ENCODE results near the gene PARD6G. TPM values are rescaled to one million over a fixed set of nuclear protein-coding genes. Genes with fewer than 3 reads are reported as not detected.
A peak's percentile ranks its signal among the peaks of the same experiment; 100 is the strongest.

The PARD6G gene
- 0.72 and 1.4 TPM in 2 replicates for total RNA-seq (2011; cell fraction: chromatin; rRNA removed; ENCODE audit: low replicate concordance)
- 0.83 TPM in 1 of 2 replicates, not detected in the other for total RNA-seq (2011; cell fraction: nucleolus; rRNA removed)
- 0.46 TPM in 1 of 2 replicates, not detected in the other for total RNA-seq (2011; cell fraction: nucleoplasm; rRNA removed)
- total RNA-seq (2014; rRNA removed) (0.37 and 0.73 TPM in 2 replicates), total RNA-seq (2014; rRNA removed; fragmentation: Illumina TruSeq; extraction: Trizol) (0.19 and 0.33 TPM in 2 replicates), total RNA-seq (2015; rRNA removed; fragmentation: Illumina TruSeq; extraction: Trizol) (0.15 and 0.22 TPM in 2 replicates), total RNA-seq (2021) (0.92 and 1.2 TPM in 2 replicates), polyA plus RNA-seq (2011; rRNA removed) (0.26 TPM in 2 replicates), polyA plus RNA-seq (2014; fragmentation: Illumina TruSeq; extraction: Trizol) (0.15 and 0.25 TPM in 2 replicates), polyA plus RNA-seq (2014; fragmentation: Nextera tagmentation; extraction: Ambion mirVana) (under 1 TPM; 0.03 TPM), polyA plus RNA-seq (2014; rRNA removed) (0.46 and 0.76 TPM in 2 replicates), polyA minus RNA-seq (2011; rRNA and poly(A)+ RNA removed) (0.24 and 0.28 TPM in 2 replicates), Bru-seq, nascent RNA (percentile 40 among the genes with signal in this experiment), BruChase-seq, experiment 1, labeled RNA remaining after a 2-hour chase (percentile 34 among the genes with signal in this experiment), BruChase-seq, experiment 2, labeled RNA remaining after a 6-hour chase (percentile 31 among the genes with signal in this experiment)
- 0.18 and 0.72 TPM in 2 replicates for polyA plus RNA-seq (2011; cell fraction: cytosol; rRNA removed)
- polyA plus RNA-seq (2011; cell fraction: nucleus; rRNA removed) = 0.15 and 0.53 TPM in 2 replicates
- 0.73 and 1.4 TPM in 2 replicates for polyA plus RNA-seq (2012)
- 1.1 TPM in 1 of 2 replicates, not detected in the other for polyA minus RNA-seq (2011; cell fraction: cytosol; rRNA and poly(A)+ RNA removed)
- not detected in 2 replicates for polyA minus RNA-seq (2011; cell fraction: nucleus; rRNA and poly(A)+ RNA removed)
- long read RNA-seq, experiment 1 = 0 reads
- long read RNA-seq, experiment 2 = 0 reads
- long read RNA-seq, experiment 3 = 0 reads

GRCh38 chr18:80247393-80247841, at the start of gene PARD6G:
Gene PARD6G, minus strand, starts transcription at chr18:80247514. Its CDS starts 166 bp downstream, at chr18:80247348.
- Histone ChIP-seq H3K9me1 (ENCODE audit: control insufficient read depth, insufficient read depth, low read length) (no peaks in the 10 kb centered on the region), H4K20me1 (replicated peaks; ENCODE audit: control insufficient read depth, insufficient read depth, low read length) (no peaks in the 10 kb centered on the region), H3K27me3 (ENCODE audit: control insufficient read depth in 2 of 2, insufficient read depth in 2 of 2, low read length in 2 of 2) (peaks cover 2 to 22% of the 10 kb centered on the region in 2 experiments; a peak in 4 of 5 replicates), H3K27ac (ENCODE audit: extremely low read depth, low read depth, low read length) (no peak within 1 kb of the TSS), H3K4me2 (ENCODE audit: insufficient read depth, low read length) (peak within 1 kb of the TSS; percentile 73), H3K36me3 (ENCODE audit: control insufficient read depth, insufficient read depth, low read length) (no peaks in the 10 kb centered on the region), H2AFZ (ENCODE audit: low read depth, low read length) (peak within 1 kb of the TSS; percentile 62; the same call in 1 of the 2 replicates), H3K9ac (ENCODE audit: insufficient read depth in 1 of 2, low read depth in 2 of 2, low read length in 2 of 2) (peak within 1 kb of the TSS; percentile 30 to 85; a peak in 3 of 4 replicates), H3K4me3 (peak within 1 kb of the TSS; percentile 46), H3K79me2 (ENCODE audit: control insufficient read depth, insufficient read depth, low read length) (no peaks in the 10 kb centered on the region), H3K4me1 (replicated peaks in 1 of 2; ENCODE audit: control insufficient read depth in 2 of 2, insufficient read depth in 2 of 2, low read length in 2 of 2) (peaks cover 0 to 14% of the 10 kb centered on the region in 2 experiments; a peak in 2 of 5 replicates), H3K9me3 (replicated peaks; ENCODE audit: control insufficient read depth, insufficient read depth, low read depth, low read length) (no peaks in the 10 kb centered on the region)
- CTCF ChIA-PET (ENCODE audit: low intra/inter-chr PET ratio) = no interaction called here
- WGBS (ENCODE audit: insufficient coverage, low coverage, missing lambda C conversion rate) = 0% methylated on average over 2 of the region's 60 CpGs
- BruUV-seq (replicated peaks) = no TSS peak
- DNase-seq (ENCODE audit: extremely low read depth in 1 of 4, low spot score in 3 of 4) (peak; percentile 70 to 95 (median 91)), ATAC-seq (peak; percentile 94), FAIRE-seq (no peak)
- POLR2A ChIA-PET = interaction anchor here (0.5 to 0.6 kb wide), 2 partner anchors 297 to 613 kb away, joined by 3 read pairs; no protein-coding TSS in a partner anchor
- TF ChIP-seq SAFB (IDR thresholded peaks at IDR 0.05; ENCODE audit: borderline replicate concordance, low read depth, low read length) = 0 out of 2 replicates have a peak, but pooled peaks have one; percentile 21
- TF ChIP-seq CREM (IDR thresholded peaks at IDR 0.05; ENCODE audit: low read depth) = 0 out of 2 replicates have a peak, but pooled peaks have one; percentile 8
- no peak for TF ChIP-seq FOXO4 (CRISPR knock-in tag; IDR thresholded peaks at IDR 0.05)
- peak; percentile 31; the same call in 1 of the 2 replicates for TF ChIP-seq POLR2G (IDR thresholded peaks at IDR 0.05; ENCODE audit: low read depth, low read length)
- TF ChIP-seq CTCF (IDR thresholded peaks at IDR 0.05 in 2 of 3, conservative IDR thresholded peaks at IDR 0.05 in 1 of 3; ENCODE audit: insufficient read depth in 2 of 3, low read depth in 1 of 3, low read length in 3 of 3) = peak in 2 of 3 experiments; percentile 13 to 35; a peak in 3 of 6 replicates
- no peak for TF ChIP-seq ZNF384 (IDR thresholded peaks at IDR 0.05; ENCODE audit: low read depth, low read length)
- peak; percentile 84 for TF ChIP-seq VEZF1 (CRISPR knock-in tag; IDR thresholded peaks at IDR 0.05)
- in situ Hi-C loops (cut with MboI) = no loop called here
- intact Hi-C loops (cut with micrococcal nuclease) = no loop called here
